ENCODE data around the gene PHF13.

DNA sequence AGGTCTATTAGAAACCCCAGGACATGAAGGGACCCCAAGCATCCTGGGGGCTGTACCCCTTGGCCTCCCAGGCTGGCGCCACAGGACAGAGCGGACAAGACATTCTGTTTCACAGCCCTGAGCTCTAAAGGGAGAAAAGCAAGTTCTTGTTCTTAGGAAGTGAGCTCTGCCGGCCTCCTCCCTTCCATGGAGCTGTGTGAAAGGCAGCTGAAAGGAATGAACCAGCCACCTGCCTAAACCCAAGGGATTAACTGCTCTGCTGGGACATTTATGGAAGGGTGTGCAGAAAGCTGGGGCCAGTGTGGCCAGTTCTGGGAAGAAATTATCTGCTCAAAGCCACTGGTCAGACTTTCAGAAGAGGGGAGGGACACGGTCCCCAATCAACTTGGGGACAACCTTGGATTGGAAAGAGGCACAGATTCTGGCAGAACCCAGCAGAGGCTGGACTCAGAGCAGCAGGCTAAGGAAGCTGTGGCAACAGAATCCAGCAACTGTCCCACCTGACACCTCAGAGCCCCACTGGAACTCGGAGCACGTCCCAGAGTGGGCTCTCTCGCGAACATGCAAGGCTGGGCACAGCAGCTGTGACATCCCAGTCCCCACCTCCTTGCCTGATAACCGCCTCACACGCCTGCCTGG is 13.0 kb upstream of the PHF13 start:
- TF ChIP-seq, protein P1, sequence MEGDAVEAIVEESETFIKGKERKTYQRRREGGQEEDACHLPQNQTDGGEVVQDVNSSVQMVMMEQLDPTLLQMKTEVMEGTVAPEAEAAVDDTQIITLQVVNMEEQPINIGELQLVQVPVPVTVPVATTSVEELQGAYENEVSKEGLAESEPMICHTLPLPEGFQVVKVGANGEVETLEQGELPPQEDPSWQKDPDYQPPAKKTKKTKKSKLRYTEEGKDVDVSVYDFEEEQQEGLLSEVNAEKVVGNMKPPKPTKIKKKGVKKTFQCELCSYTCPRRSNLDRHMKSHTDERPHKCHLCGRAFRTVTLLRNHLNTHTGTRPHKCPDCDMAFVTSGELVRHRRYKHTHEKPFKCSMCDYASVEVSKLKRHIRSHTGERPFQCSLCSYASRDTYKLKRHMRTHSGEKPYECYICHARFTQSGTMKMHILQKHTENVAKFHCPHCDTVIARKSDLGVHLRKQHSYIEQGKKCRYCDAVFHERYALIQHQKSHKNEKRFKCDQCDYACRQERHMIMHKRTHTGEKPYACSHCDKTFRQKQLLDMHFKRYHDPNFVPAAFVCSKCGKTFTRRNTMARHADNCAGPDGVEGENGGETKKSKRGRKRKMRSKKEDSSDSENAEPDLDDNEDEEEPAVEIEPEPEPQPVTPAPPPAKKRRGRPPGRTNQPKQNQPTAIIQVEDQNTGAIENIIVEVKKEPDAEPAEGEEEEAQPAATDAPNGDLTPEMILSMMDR (conservative IDR thresholded peaks at IDR 0.05 in 1 of 2, IDR thresholded peaks at IDR 0.05 in 1 of 2; ENCODE audit: low read depth in 1 of 2, low read length in 2 of 2): no peak
- TF ChIP-seq EZH2 (IDR thresholded peaks at IDR 0.05; ENCODE audit: low read length, missing control alignments): no peak

Data from fibroblast of lung (primary cell).